Esophagus mucosa (tissue), 1 donor: ENCODE data around the gene CDKN2A. TPM values are rescaled to one million over a fixed set of nuclear protein-coding genes. Genes with fewer than 3 reads are reported as not detected.

ENCODE experiments used
- ATAC-seq: fragments of 200-7000 bp; cut with Tn5 transposase; one replicate; pipeline ENCODE4 v1.9.1; 2020
- total RNA-seq: library from RNA; stranded (reverse); gene quantifications from one replicate; pipeline ENCODE4 v1.2.4, GENCODE V29; 2023
- donor health status: DM: yes; HTN: yes; CAD: no.

CDKN2A gene
- total RNA-seq, 1 donor from 2014 or later, result 7.7 TPM

DNA sequence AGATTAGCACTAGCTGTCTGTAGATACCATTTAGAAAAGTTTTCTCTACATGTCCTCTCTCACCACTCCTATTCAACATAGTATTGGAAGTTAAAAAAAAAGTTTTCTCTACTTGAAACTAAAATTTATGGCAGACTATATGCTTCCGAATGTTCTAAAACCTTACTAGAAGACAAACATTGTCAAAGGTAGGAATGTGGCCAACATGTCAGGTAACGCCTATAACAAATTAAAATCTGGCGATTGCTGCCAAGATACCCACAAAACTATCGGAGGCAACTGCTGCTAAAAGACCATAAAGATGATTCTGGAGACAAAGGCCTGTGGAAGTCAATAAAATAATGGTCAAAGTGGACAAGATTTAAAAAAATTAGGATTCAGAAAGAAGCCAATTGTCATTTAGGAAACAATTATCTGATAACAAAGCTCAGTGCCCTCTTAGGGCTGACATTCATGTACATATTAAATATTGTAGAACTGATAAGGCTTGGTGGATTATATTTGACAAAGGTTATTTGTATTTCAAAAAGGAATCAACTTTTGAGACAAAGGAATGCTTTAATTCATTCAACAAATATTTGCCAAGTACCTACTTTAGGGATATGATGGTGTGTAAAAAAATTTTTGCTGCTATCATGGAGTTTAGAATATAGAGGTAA, 52.7 kb downstream of the CDKN2A start:
- ATAC-seq, result no peak

- ATAC-seq, result no peak
Observed at GRCh38 chr9:21936161-21936560, 58.0 kb downstream of the CDKN2A start.

DNA sequence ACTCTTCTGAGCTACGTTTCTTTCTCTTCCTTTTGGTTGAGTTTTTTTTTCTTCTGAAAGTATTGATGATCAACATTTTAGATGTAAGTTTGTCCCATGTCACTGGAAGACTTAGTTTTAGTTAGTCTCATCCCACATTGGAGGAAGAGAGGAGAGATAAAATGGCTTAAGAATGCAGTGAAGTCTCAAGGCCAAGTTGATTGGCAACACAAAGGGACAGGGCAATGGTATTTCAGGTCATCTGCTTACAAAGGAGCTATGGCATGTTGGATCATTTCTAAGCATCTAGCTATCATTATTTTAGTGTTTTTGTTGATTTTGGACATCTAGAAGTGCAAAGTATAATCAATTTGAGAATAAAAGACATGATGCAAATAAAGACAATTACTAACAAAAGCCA, 58.6 kb downstream of the CDKN2A start:
- ATAC-seq, result no peak

GRCh38 chr9:21933865-21934264, 60.3 kb downstream of the CDKN2A start:
- no peak for ATAC-seq

GRCh38 chr9:21933281-21933680, 60.9 kb downstream of the CDKN2A start:
- ATAC-seq, result no peak

GRCh38 chr9:21931428-21931827, 62.8 kb downstream of the CDKN2A start:
- no peak for ATAC-seq

DNA sequence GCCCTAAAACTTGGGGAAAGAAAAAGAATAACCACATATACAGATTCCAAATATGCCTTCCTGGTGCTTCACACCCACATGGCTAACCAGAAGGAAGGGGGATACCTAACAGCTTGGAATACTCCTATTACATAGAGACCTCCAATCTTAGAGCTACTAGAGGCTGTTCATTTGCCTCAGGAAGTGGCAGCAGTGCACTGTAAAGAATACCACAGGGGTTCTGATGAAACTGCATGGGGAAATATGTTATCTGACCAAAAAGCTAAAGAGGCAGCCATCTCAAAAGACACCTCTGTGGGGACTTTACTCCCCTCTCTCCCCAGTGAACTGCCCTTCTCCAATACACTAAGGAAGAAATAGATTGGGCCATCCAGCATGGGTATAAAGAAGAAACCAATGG, 66.4 kb downstream of the CDKN2A start:
- ATAC-seq, result no peak

- ATAC-seq, result no peak
Observed at GRCh38 chr9:21923694-21924093, 70.5 kb downstream of the CDKN2A start.

- ATAC-seq, result no peak
Observed at GRCh38 chr9:21919377-21920362, 74.5 kb downstream of the CDKN2A start.

Other genes with a start within 250 kb of the CDKN2A start
- 50.5 TPM for gene MTAP, start 191.8 kb downstream of the CDKN2A start, total RNA-seq
- gene CDKN2B-AS1, start 399 bp upstream of the CDKN2A start, total RNA-seq, result 1.0 TPM
- 75.6 TPM for gene CDKN2B, start 14.9 kb upstream of the CDKN2A start, total RNA-seq